Eye (tissue), 1 donor: ENCODE measurements around the gene ZMIZ1.

Experiments
- DNase-seq: peaks from one replicate; pipeline ENCODE4 v3.0.0-alpha.2; 2015

The ZMIZ1 gene

DNA sequence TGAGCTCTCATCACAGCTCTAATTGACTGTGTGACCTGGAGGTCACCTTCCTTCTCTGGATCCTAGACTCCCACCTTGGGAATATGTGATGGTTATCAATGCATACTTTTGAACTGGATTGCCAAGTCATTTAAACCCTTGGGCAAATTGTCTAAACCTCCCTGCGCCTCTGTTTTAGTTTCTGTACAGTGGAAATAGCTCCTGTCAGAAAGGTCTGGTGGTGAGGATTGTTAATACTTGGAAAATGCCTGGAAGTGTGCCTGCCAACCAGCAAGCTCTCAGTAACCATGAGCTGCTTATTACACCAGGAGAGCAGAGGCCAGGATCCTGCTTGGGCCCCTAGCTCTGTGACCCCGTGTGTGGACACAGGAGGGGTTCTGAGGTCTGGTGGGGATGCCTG is 169.8 kb downstream of the ZMIZ1 start:
- DNase-seq: no peak

DNA sequence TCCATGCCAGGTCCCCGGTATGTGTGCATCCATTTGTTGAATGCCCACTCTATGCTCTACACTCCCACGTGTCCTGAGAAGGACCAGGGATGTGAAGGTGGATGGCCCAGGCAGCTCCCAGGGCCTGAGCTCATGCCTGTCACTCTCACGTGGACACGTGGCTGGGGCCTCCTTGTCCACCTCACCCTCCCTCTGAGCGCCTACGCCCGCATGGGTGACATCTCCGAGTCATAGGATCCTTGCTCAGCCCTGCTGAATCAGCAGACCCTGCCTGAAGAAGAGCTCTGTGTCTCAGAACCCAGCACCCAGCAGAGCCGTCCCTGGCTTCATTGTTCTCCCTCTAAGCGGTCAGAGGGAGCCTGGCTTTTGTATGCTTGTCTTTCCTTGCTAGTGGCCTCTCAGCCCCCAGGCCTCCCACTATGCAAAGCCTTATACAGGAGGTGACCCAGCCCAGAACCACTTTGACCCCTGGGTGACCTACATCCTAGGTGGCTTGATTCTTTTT is 170.6 kb downstream of the ZMIZ1 start:
- peak; percentile 84 for DNase-seq

DNA sequence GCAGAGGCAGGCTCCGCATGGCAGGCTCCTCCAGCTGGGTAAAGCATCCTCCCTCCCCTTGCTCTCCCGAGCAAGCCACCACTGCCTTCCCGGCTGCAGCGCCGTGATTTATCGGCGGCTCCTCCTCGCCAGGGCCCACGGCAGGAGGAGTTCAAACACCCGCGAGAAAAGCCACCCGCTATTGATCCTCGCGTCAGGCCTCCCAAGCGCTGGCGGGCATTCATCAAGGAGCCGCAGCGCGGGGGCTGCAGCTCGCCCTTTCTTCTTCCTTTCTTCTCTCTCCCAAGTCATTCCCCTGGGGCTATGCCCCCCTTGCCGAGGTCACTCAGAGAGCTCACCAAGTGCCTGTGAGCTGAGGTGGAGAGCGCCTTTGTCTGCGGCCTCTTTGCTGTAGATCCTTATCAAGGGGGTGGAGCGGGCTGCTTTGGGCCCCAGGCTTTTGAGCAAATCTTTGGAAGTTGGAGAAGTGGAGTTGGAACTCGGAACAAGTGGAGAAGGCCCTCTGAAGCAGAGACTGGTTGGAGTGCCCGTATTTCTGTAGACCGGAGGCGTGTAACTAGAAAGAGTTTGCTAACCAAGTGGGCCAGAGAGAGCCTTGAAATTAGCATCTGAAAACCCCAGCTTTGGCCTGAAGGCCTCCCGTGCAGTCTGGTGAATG is 171.3 kb downstream of the ZMIZ1 start:
- peak; percentile 93 for DNase-seq

DNA sequence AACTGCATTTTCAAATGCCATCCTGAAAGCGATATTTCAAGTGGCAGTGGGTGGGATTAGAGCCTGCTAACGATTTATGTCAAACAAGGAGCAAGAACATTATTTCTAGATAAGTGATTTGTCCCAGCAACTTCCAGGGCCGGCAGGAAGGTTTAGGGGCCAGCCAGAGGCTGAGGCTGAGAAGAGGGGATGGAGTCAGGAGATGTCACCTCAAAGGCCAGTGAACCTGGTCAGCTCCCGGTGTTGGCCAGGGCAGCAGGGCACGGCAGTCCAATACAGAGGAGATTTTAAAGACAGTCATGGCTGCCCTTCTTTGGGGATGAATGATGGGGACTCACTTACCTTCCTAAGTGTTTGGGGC is 172.8 kb downstream of the ZMIZ1 start:
- DNase-seq: peak; percentile 39

DNA sequence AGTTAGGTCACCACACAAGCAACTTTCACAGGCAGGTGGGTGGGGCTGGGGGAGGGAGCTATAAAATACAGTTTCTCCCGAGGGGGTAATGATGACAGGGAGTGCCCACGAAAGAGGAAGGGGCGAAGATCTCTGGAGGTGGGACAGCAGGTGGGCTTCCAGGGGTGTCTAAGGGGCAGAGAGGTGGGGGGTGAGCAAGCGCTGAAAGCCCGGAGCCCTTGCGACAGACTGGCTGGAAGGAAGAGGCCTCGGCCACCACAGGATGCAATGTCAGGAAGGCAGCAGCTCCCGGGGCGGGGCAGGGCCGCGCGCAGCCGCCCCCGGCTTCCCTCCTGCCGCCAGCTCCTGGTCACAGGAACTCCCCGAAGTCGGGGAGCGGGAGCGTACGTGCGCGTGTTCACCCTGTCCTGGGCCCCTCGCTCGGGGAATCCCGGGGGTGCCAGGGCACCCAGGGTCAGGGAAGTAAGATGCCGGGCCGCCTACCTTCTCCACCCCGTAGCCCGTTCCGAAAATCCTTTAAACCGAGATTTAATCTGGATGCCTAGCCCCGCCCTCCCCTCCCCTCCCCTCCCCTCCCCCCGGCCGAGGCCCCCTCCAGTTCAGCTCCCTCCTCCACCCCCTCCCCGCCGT is 173.3 kb downstream of the ZMIZ1 start:
- DNase-seq: peak; percentile 73

DNA sequence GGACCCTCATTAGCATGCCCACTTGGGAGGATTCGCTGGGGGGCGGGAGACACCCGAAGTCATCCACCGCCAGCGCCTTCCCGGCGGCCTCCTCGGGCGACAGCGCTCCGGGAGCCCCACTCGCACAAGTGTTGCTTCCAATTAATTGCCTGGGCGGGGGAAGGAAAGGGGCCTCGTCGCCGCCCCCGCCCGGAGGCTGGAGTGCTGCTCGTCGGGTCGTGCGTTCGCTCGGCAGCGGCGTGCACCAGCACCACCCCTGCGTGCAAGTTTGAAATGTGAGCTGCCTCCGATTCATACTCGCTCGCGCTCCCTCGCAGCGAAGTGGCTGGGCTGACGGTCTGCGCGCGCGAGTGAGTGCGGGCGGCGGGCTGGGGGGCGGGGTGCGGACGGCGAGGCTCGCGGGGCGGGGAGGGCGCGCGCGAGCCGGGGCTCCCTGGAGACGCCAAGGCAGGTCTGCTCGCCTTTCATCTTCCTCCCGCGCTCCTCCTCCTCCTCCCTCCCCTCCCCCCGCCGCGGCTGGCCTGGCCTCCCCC is 173.9 kb downstream of the ZMIZ1 start:
- DNase-seq: peak; percentile 93

DNA sequence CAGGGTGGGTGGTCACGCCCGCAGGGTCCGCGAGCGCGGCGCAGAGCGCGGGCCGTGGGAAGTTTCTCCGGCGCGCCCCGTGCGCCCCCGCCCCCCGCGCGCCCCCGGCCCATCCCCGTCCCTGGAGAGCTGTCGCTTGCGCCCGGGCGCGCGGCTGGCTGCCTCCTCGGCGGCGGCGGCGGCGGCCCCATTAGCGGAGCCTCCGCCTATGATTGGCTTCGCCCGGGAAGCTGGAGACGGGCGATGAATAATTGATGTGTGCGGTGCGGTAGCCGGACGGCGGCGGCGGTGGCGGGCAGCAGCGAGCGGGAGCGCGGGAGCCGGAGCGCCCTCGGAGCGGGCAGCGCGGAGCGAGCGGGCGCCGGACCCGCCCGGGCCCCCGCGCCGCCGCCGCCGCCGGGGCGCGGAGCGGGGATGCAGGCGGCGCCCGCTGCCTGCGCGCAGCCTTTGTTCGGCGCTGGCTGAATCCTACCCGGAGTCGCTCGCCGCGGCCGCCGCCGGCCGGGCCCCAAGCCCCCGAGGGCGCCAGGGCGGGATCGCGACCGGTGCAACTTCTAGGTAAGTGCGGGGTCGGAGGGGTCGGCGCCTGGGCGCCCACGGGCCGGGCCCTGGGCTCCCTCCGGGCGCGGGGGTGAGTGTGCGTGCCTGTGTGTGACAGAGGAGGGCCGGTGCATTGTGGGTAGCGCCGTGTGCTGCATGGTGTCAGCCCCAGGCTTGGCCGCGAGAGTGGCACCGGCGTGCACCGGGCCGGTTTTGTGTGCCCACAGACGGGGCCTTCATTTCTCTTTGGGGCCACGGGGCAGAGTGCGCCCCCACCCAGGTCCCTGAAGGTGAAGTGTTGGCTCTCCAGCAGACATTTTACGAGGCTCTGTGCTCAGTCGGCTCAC is 174.7 kb downstream of the ZMIZ1 start:
- DNase-seq: peak; percentile 91

DNA sequence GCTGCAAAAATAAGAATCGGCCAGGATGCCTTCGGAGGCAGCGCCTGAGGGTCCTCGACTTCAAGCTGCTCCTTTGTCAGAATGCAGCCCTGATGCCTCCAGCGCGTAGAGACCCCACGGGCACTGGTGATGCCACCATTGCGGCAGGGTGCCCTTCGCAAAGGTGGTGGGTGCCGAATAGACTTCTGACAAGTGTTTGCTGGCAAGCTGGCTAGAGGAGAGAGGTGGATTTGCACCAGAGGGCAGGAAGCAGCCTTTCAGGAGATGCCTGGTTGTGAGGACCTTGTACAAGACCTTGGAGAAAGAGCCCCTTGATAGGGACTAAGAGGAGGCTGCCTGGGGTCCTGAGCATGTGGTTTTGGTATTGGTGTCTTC is 175.3 kb downstream of the ZMIZ1 start:
- DNase-seq: no peak

DNA sequence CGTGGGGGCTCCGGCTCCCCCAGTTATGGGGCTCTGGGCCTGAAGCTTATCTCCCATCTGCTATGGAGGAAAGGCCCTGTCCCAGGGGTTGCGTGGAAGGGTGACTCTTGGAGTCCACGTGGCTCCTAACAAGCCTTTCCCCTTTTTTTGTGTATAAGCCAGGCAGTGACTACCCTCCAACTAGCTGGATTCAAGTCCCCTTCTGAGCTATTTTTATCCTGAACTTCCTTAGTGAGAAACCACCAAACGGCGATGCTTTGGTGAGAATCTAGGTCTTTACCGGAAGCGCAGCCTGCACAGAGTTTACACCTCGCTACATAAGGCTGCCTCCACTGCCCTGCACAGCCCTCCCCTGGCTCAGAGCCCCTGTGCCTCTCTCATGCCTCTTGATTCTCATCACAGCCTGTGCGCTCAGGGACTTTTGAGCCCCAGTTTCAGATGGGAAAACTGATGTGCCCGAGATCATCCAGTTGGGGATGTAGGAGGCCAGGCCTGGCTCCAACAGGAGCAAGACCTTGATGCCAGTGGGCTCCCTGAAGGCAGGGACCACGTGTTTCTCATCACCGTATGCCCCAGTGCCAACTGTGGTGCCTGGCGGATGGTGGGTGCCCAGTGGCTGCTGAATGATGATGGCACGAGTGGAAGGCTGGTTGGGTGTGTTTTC is 176.2 kb downstream of the ZMIZ1 start:
- no peak for DNase-seq

DNA sequence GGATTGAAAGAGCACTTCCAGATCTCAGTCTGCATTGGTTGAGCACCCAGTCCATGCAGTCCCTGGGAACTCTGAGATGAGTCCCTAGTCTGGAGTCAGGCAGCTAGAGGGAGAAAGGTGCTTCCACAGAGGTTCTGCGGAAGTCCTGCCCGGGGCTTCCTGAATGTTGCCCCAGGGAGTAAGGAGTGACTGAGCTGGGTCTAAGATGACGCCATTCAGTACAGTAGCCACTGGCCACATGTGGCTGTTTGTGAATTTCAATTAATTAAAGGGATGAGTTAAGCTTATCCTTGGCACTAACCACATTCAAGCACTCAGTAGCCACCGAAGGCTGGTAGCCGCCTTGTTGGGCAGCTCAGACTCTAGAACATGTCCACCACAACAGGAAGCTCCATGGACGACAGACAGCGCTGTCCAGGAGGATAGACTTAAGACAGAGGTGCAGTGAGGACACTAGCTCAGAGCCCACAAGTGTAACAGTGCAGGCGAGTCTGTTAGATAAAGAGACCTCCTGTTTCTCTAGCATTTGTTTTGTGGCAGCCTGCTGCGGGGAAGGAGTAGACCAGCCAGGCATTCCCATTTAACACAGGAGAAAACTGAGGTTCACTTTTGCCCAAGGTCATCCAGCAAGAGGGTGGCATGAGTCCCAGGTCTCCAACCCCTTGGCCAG is 176.9 kb downstream of the ZMIZ1 start:
- no peak for DNase-seq

DNA sequence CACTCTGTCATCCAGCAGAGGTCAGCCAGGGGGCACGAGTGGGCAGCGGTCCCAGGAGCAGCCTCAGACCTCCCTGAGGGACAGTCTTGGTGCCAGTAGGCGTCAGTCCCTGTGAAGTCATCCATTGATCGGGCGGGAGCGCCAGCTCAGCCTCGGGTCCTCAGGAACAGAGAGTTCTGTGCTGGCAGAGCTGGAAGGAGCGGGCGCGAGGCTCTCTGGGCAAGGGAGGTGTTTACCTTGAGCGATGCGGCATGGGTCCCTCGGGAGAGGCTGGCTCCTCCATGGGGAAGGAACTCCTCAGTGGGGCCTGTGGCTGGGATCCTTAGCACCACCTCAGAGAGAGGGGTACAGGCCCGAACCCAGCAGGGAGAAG is 177.4 kb downstream of the ZMIZ1 start:
- DNase-seq: no peak

DNA sequence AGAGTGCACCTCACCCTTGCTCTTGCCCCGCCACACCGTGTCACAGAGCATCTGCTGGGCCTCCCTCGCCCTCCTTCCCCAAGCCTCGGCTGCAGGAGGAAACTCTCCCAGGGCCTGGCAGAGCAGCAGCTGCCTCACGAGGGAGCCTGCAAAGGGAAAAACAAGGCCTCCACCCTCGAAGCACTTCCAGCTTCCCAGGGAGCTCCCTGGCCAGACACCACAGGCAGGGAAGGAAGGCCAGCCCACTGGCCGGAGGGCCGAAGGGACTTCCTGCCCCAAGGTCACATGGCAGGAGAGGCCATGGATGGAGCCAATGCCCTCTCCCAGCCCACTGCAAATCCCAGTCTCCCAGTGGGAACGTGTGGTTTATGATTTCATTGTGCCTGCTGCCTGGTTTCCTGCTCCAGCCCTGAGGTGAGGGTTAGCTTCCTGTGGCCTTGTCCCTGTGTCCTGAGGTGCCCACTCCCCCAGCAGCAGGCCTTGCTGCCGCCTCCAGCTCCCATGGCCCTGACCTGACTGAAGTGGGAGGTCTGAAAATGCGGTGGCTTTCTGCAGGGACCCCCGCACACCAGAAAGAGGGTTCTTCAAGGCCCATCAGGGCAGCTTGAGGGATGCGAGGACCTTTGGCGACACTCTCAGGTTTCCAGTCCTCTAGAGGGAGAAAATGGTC is 178.0 kb downstream of the ZMIZ1 start:
- DNase-seq: no peak

DNA sequence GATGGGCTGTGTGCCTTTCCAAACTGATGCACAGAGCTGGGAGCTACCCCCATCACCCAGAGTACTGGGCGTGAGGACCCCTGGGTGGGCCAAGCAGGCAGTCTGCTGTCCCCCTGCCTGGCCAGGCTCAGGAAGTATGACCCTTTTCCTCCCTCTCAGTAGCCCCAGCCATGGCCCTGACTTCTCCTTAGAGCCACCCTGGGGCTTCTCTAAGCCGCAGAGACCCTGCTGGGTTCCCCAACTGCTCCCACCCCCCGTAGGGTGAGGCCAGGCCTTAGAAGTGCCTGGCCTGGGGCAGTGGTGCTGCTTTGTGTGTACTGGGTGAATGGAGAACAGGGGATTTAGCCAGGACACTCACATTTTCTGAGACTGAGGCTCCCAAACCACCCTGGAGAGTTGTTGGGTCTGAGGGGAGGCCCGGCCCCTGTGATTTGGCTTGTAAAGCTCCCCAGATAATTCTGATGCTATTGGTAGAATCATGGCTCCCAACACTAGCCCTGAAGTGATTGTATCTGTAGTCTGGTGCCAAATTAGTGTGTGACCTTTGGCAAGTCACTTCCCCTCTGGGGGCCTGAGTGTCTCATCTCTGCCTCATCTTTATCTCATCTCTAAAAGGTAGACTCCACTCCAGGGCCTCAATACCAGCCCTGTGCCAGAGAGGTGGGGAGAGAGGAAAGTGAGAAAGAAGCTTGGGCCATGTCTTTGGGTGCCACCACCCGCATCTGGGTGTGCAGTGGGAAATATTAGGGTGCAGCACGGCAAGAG is 178.8 kb downstream of the ZMIZ1 start:
- no peak for DNase-seq

DNA sequence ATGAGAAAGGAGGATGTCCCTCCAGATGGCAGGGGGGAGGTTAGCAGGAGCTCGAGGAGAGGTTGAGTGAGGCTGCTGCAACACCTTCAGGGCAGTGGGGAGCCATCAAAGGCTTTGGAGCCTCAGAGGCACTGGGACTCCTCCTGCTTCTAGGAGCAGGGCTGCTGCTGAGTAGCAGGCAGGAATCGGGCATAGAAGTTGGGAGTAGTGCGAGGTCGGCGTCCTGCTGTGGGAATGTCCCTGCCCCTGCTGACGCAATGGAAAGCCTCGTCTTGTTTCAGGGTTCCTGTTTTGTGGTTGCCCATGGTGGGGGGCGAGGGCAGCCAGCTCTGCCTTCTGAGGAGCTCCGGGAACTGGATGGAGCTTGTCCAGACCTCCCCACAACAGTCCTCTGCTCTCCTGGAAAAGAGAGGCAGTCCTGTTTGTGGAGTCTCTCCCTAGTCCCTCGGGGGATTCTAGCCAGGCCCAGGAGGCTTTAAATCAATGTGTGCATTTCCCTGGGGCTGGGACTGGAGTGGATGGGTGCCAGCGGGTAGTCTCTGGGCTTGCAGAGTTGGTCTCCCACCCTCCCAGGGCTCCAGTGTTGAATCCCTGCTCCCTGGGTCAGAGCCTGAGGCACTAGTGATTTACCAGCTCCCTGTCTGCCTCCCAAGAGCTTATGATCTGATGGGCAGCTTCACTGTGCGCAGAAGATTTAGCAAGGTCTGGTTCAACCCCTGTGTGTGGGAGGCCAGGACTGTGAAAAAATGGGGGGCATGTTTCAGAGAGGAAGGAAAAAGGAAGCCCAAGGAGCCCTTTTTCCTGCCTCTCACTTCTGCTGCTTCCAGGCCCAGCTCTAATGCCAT is 179.8 kb downstream of the ZMIZ1 start:
- no peak for DNase-seq

DNA sequence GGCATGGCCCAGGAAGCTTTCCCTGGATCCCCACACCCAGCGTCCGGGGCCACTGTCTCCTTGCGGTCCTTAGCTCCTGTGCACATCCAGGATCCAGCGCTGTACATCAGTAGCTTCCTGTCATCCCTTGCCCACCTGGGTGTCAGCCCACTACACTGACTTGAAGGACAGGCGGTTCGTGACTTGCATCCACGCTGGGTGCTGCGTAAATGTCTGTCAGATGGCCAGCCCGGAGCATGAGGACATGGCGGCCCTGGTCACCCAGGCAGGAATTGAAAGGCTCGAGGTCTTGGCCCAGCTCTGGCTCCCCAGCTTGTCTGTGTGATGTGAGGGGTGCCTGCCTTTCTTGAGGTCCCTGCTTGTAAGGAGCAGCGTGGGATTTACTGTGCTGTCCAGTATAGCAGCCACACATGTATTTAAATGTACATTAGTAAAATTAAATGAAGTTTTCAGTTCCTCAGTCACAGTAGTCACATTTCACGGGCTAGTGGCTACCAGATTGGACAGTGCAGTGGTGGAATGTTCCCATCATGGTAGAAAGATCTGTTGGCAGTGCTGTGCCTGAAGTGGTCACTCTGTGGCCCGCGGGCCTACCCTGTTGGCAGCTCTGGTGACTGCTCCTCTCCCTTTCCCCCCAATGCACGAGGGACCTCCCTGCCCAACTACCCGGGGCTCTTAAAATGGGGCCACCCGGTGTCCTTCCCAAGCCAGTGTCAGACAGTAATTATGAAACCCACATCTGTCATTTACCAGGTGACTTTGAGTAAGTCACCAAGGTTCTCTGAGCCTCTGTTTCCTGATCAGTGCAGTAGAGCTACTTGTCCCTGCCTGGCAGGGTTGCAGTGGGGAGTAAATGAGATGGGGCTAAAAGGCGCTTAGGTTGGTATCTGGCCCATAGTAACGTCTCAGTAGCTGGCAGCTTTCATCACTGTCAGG is 180.7 kb downstream of the ZMIZ1 start:
- no peak for DNase-seq

DNA sequence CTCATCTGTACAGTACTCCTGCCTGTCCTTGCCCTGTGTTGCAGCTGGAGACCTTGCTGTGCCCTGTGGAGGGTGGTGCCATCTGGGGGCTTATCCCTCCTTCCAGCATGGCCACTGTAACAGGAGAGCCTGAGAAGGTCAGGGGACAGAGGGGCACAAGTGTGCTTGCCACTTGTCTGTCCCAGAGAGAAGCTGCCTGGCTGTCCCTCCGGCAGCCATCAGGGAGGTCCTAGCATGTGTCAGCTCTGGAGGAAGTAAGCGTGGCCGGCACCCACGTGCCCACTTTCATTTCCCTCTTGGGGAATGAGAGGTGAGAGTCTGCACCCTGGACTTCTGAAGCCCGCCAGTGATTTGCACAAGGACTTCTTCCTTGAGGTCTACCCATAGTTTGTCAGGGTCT is 181.5 kb downstream of the ZMIZ1 start:
- no peak for DNase-seq

DNA sequence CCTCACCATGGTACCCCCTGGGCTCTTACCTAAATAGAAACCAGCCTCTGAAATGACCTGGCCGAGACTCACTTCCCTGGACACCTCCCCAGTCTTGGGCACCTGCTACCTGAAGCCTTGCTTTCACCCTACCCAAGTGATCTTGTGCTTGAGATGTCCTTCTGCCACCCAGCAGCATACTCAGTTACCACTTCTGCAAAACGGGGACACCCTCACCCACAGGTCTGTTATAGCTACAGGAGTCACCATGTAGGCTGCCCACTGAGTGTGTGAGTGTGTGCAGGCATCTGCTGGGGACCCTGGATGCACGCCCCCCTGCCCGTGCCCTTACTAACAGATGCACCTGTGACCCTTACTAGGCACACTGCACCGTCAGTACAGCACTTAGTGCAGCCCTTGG is 183.7 kb downstream of the ZMIZ1 start:
- DNase-seq: no peak

DNA sequence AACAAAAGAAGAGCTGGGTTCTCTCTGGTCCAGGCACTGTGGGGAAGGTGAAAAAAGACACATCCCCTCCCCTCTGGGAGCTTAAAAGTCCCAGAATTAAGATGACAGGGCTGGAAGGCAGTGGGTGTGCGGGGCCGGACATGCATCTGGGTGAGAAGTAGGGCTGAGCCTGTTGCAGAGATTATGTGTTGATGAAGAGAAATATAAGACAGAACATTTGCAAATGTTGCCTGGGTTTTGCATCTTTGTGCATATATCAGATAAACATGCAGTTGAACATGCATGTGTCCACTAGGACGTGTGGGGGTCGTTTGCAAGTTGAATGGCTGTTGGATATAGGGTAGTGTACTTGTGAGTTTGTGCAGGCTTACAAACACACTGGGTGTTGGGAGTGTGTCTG is 184.2 kb downstream of the ZMIZ1 start:
- DNase-seq: no peak

DNA sequence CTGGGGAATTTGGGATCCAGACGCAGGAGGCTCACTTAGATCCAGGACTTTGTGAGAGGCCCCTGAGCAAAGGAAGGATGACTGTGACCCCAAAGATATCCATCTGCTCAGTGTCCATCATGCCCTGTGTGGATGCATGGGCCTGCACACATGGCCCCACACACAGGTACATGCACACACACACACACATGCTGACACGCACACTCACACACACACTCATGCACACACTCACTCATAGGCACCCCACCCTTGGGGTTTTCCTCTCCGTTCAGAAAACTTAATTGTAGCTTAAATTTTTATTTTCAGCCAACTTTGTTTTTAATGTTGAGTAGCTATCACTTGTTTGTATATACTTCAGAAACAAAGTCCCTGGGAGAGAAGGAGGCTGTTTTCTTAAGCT is 184.9 kb downstream of the ZMIZ1 start:
- no peak for DNase-seq
